Activated T-cell treated with anti-CD3 and anti-CD28 coated beads, Interleukin-2, amount 50 U/mL, for 48 hours (primary cell): ENCODE measurements around the gene WSCD2.

Experiments used
- DNase-seq, 2 experiments: peaks; one replicate each; pipeline ENCODE4 v3.0.0-alpha.2; 2020

Gene WSCD2

DNA sequence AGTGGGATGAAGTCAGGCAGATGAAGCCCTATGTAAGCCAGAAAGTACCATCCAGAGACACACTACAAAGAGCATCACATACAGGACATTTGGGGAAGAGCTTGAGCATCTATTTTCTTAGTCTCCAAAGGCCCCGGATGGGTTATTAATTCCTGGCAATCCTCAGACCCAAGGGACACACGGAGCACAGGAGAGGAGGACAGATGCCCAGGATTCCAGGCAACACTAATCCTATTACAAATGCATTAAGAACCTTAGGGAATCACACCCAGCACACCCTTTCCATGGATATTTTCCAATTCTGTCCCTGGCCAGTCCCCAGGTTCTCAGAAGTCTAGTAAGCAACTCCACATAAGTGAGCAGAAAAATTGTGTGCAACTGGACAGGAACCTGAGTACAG lies 144.1 kb downstream of the WSCD2 start:
- DNase-seq: no peak

DNA sequence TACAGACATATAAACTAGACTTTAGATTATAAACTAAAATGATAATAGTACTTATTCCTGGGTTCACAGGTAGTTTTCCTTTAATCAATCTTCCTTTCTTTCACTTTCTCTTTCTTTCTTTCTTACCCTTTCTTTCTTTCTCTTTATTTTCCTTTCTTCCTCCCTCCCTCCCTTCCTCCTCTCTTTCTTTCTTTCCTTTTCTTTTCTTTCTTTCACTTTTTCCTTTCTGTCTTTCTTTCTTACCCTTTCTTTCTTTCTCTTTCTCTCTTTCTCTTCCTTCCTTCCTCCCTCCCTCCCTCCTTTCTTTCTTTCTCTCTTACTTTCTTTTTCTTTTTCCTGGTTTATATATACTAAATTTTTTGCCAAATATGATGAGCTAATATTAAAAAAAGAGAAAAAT lies 148.5 kb downstream of the WSCD2 start:
- no peak for DNase-seq

DNA sequence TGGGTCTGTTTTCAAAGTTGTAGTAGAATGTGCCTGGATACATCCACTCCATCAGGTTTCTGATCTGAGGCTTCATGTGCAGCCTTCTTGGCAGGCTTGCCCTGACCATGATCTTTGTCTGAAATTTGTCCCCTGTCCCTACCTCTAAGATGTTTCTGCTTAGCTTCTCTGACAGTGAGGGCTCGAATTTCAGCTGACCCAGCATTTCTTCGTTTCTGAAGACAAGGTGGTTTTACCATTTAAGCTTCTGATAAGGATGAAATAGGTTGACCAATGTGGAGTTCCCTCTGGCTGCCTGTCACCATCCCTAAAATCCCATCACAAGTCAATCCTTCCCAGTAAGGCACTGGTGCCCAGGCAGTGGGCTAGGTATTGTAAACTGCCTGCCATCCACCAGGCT lies 153.1 kb downstream of the WSCD2 start:
- no peak for DNase-seq

DNA sequence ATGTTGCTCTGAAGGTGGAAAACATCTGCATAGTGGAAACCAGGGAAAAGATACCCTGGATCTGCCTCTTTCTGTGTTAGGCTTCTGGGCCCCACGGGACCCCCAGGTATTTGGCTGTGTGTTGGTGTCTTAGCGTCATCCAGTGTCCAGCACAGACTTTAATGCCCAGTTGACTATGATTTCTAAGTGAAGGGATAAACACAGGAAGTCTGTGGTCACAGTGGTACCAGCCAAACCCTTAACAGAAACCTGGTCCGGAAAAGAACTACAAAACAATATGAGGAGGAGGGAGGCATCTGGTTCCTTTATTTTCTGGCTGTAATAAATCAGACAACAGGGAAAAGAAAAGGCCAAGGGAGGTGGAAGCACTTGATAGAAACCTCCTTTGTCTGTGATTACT lies 153.6 kb downstream of the WSCD2 start:
- DNase-seq: no peak

DNA sequence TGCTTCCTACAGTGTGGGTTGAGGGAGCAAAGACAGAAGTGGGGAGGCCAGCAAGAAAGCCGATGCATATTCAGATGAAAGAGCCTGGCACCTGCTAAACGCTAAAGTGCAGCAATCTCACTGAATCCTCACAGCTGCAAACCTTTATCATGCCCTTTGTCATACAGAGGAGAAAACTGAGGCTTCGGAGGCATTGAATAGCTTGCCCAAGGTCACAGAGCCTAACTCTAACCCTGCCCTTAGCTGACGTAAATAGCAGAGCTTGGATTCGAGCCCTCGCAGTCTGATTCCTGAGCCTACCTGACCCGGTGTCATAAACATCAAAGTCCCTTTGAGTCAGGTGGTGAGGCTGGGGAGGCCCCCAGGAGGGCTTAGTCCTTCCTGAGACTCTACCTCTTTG lies 155.1 kb downstream of the WSCD2 start:
- no peak for DNase-seq

DNA sequence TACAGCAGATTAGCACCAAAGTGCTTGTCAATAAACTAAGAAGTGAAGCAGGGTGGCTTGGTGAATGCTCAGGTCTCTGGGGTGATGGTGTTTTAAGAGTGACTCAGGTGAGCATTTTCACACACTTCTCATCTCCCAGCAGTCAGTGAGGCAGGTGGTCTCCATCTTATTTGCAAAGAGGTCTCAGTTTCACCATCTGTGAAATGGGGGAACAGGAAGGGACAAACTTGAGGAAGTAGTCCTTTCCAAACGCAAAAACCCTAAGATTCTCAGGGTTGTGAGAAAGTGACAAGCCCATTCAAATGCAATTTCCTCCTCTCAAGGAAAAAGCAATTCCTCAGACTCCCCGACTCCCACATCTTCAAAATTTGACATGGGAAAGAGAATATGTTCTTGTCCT lies 155.9 kb downstream of the WSCD2 start:
- no peak for DNase-seq

DNA sequence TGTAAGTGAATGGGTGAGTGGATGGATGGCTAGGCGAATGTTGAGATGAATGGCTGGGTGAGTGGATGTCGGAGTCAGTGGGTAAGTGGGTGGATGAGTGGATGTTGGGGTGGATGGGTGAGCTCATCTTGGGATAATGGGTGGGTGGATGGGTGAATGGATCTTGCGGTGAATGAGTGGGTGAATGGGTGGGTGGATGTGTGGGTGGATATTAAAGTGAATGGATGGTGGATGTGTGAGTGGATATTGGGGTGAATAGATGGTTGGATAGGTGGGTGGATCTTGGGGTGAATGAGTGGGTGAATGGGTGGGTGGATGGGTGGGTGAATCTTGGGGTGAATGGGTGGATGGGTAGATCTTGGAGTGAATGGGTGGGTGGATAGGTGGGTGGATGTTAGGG lies 158.1 kb downstream of the WSCD2 start:
- DNase-seq: no peak

DNA sequence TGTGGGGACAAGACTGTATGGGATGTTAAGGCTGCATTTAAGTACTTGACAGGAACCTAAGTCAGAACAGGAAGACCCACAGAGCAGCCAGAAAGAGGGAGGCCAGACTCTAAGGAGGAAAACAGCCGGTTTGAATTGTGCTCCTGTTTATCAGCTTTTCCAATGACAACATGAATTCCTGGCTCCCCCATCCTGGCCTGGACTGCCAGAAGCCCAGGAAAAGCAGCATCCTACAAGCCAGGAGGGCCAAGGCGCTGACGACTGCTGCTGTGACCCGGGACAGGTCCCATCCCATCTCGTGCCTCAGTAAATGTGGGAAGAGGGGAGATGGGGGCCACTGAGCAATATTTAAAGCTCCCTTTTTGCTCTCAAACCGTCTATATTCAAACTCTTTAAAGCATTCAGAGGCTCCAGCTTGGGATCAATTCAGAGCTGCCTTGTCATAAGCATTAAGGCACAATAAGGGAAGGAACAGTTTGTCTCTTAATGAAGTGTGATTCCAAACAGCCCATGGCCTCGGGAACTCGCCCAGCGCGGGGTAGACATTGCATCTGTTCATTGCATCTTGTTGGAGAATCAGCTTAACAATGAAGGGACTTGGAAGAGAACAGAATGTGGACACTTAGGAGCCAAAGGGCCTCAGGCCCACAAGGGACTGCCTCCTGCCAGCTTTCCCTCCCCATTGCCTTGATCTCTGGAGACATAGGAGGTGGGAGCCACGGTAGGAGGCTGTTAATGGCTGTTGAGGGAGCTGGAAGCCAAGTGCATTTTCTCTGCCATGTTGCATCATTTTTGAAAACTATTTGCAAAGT lies 160.5 kb downstream of the WSCD2 start:
- DNase-seq: no peak

DNA sequence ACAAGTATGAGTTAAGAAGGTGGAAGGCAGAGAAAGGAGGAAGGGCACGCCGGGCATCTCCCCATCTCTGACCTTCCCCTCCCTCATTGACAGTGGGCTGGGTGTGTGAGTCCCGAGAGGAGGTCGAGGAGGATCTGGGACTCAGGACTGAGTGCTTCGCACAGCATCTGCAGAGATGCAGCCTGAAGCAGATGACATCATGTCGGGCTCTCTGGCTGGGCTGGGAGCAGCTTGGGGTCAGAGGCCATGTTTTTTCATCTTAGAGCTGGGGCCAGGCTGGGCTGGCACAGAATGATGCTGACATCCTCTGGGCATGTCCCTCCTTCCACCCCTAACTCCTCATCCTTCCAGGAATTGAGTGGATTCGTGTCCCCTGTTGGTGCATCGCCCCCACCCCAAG lies 166.6 kb downstream of the WSCD2 start:
- no peak for DNase-seq

DNA sequence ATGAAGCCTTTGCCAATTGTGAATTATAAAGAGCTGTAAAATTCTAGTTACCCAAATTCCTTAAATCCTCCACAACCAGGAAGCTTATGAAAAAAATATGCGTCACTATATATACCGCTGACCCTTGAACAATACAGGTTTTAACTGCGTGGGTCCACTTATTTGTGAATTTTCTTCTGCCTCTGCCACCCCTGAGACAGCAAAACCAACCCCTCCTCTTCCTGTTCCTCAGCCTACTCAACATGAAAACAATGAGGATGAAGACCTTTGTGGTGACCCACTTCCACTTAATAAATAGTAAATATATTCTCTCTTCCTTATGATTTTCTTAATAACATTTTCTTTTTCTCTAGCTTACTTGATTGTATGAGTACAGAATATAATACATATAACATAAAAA lies 167.9 kb downstream of the WSCD2 start:
- no peak for DNase-seq

DNA sequence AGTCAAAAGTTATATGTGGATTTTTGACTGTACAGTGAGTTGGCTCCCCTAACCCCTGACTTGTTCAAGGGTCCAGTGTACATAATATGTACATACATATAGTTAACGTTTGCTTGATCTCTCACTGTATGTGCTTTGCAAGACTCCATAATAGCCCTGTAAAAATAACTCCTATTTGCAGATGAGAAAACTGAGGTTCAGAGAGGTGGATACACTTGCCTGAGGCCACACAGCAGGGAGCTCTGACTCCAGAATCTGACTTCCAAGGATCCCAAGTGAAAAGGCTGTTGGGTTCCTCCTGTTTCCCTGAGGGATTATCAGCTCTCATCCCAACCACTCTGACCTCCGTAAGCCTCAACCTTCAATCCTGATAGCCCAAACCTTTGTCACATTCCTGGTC lies 168.3 kb downstream of the WSCD2 start:
- no peak for DNase-seq

DNA sequence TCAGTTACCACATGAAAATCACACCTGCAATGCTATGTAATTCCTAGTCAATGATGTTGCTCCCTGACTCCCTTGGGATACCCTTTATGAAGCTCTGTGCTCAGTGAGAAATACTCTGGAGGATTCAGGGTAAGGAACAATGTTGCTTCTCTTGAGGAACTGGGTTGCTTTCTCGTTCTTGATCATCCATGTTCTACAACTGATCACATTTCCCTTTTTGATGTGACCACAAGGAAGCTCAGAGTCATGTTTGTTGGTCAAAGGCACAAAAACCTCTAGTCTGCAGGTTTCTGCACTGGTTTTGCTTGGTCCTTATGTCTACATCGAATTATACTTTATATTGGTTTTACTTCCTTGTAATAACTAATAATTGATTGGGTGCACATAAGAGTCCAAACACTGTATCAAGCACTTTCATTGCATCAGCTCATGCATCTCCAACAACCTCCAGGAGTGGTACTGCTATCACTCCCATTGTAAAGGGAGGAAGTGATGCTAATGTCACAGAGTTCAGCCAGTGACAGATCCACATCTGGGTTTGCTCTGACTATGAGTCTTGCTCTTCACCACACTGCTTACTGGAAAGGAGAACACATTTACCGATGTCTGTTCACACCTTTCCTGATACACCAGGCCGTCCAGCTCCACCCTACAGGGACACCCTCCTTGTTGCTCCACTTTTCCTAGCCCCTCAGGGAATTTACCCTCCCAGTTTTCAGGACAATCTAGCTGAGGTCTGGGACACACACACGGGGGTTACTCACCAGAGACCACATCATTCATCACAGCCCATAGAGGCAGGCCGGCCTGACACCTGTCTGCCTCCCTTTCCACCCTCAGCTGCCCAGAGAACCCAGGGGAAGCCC lies 169.0 kb downstream of the WSCD2 start:
- no peak for DNase-seq

DNA sequence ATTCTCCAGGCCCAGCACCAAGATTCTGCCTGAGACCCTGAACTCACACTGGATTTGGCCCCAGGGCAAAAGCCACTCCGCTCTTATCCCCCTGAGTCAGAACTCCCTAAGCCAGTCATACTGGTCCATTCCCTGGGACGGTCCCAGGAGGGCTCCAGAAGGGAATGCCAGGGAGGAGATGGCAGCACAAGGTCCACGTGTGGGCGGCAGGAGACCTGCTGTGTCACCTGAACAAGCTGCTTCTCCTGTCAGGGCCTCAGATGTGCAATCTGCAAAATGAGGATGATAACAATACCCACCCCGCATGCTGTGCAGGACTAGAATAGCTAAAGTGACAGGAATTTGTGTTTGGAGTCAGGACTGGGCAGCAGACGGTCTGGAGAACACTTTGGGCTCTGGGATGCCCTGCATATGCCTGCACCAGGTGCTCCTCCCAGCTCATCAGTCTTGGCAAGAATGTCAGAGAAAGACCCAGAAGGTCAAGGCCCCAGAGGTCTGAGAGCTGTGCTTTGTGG lies 169.7 kb downstream of the WSCD2 start:
- no peak for DNase-seq

DNA sequence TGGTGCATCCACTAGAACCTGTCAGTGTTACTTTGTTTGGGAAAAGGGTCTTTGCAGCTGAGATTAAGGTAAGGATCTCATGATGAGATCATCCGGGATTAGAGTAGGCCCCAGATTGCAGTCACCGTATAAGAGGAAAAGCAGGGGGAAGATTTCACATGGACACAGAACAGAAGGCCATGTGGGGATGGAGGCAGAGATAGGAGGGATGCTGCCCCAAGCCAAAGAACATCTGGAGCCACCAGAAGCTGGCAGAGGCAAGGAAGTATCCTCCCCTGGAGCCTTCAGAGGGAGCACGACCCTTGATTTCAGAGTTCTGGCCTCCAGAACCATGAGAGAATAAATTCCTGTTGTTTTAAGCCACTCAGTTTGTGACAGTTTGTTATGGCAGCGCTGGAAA lies 170.4 kb downstream of the WSCD2 start:
- no peak for DNase-seq
